HG02623 (cell line): ENCODE measurements around the gene TMEM135.
"Not testable (repeated sequence)": the region's sequence is repeated elsewhere in the genome, so short reads cannot be mapped to it uniquely, and the experiment has no call there.

Source experiments
- ATAC-seq: cut with Tn5 transposase; IDR thresholded peaks from one replicate; pipeline ENCODE4 v1.9.1; 2021; ENCODE audit warnings: moderate library complexity; ENCODE audit not compliant: unreplicated experiment

Gene TMEM135

GRCh38 chr11:87254562-87254961 is 216.8 kb downstream of the TMEM135 start:
- no peak for ATAC-seq

- ATAC-seq, result no peak
These were observed 217.9 kb downstream of the TMEM135 start for GRCh38 chr11:87255589-87255988.

GRCh38 chr11:87256694-87257340 is 219.1 kb downstream of the TMEM135 start:
- ATAC-seq, result no peak

- ATAC-seq, result no peak
These were observed 220.6 kb downstream of the TMEM135 start for GRCh38 chr11:87258171-87258833.

GRCh38 chr11:87259736-87260135 is 222.0 kb downstream of the TMEM135 start:
- ATAC-seq, result no peak

GRCh38 chr11:87260811-87261210 is 223.1 kb downstream of the TMEM135 start:
- ATAC-seq, result no peak

- no peak for ATAC-seq
These were observed 225.6 kb downstream of the TMEM135 start for GRCh38 chr11:87263264-87263838.

GRCh38 chr11:87263979-87264378 is 226.2 kb downstream of the TMEM135 start:
- ATAC-seq, result no peak

- ATAC-seq, result no peak
These were observed 227.4 kb downstream of the TMEM135 start for GRCh38 chr11:87265132-87265531.

- no peak for ATAC-seq
These were observed 228.2 kb downstream of the TMEM135 start for GRCh38 chr11:87265979-87266378.

GRCh38 chr11:87266751-87267150 is 229.0 kb downstream of the TMEM135 start:
- no peak for ATAC-seq

GRCh38 chr11:87271951-87272350 is 234.2 kb downstream of the TMEM135 start:
- ATAC-seq, result not testable (repeated sequence)

GRCh38 chr11:87275176-87275575 is 237.4 kb downstream of the TMEM135 start:
- ATAC-seq, result no peak

- no peak for ATAC-seq
These were observed 242.4 kb downstream of the TMEM135 start for GRCh38 chr11:87280143-87280542.

GRCh38 chr11:87281496-87281895 is 243.8 kb downstream of the TMEM135 start:
- ATAC-seq, result no peak

GRCh38 chr11:87284306-87284705 is 246.6 kb downstream of the TMEM135 start:
- ATAC-seq, result no peak

- ATAC-seq, result not testable (repeated sequence)
These were observed 247.9 kb downstream of the TMEM135 start for GRCh38 chr11:87285674-87286073.

- ATAC-seq, result no peak
These were observed 248.6 kb downstream of the TMEM135 start for GRCh38 chr11:87286338-87286737.

GRCh38 chr11:87290304-87290922 is 252.7 kb downstream of the TMEM135 start:
- no peak for ATAC-seq

GRCh38 chr11:87292598-87292997 is 254.9 kb downstream of the TMEM135 start:
- ATAC-seq, result no peak

GRCh38 chr11:87295237-87295636 is 257.5 kb downstream of the TMEM135 start:
- ATAC-seq, result no peak

- no peak for ATAC-seq
These were observed 258.9 kb downstream of the TMEM135 start for GRCh38 chr11:87296627-87297026.
